ENCODE results near the gene GRIK3.

GRIK3 gene

DNA sequence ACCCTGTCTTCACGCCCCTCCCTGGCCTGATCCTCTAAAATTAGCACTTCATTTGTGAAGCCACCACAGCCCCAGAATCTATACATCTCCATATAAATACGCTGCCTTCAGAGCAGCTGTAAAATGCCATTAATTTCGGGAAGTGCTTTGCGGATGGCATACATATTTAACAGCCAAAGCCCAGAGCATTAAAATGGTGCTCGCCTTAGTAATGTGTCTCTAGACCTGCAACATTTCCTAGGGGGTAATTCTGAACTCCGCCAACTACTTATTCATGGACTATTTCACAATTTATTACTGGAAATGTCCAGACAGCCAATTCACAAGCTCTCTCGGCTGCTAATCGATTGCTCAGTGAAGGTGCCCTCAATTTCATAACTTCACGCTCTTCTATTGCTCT lies 189.4 kb downstream of the GRIK3 start:
- Histone ChIP-seq H3K9ac (ENCODE audit: low read length) (no peak overlapping the region), H3K36me3 (ENCODE audit: control insufficient read depth, insufficient read depth, low read length, severe bottlenecking) (no peaks in the 10 kb centered on the region), H3K27me3 (replicated peaks; ENCODE audit: control insufficient read depth, insufficient read depth, low read length) (peaks cover 22% of the 10 kb centered on the region), H3K4me1 (ENCODE audit: control insufficient read depth, insufficient read depth, low read length) (no peaks in the 10 kb centered on the region), H3K4me3 (ENCODE audit: low read length) (no peak overlapping the region), H3K9me3 (ENCODE audit: control insufficient read depth, low read length) (no peaks in the 10 kb centered on the region)
- DNase-seq (ENCODE audit: low read depth), result no peak

DNA sequence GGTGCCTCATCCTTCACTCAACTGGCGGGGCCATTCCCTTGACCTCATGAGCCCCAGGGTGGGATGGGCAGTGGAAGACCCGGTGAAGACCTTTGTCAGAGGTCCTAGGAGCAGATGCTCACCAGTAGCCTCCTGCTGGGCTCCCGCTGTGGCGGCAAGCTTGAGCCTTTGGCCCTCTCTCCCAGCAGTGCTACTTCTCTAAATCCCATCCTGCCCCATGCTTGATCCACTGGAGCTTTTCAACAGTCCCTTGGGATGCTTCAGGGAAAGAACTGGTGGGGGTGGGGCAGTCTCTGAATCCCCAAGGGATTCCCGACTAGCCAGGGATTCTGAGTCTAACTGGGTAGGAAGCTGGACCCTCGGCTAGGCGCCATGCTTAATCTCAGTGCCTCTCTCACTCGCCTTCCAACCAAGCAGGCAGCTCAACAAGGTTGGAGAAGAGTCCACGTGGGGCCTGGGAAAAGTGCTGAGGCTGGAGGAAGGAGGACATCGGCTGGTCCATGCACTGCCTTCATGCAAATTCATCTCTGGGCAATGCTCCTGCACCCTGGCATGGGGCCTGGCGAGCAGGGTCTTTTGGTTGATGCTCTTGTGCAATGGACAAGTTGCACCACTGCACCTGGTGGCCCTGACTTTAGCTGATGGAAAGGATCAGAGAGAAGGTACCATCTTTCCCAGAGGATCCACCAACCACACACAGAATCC lies 190.3 kb downstream of the GRIK3 start:
- Histone ChIP-seq H3K4me1 (ENCODE audit: control insufficient read depth, insufficient read depth, low read length) (no peaks in the 10 kb centered on the region), H3K36me3 (ENCODE audit: control insufficient read depth, insufficient read depth, low read length, severe bottlenecking) (no peaks in the 10 kb centered on the region), H3K4me3 (ENCODE audit: low read length) (no peak overlapping the region), H3K27me3 (replicated peaks; ENCODE audit: control insufficient read depth, insufficient read depth, low read length) (peaks cover 24% of the 10 kb centered on the region), H3K9ac (ENCODE audit: low read length) (no peak overlapping the region), H3K9me3 (ENCODE audit: control insufficient read depth, low read length) (no peaks in the 10 kb centered on the region)
- DNase-seq (ENCODE audit: low read depth), result no peak

DNA sequence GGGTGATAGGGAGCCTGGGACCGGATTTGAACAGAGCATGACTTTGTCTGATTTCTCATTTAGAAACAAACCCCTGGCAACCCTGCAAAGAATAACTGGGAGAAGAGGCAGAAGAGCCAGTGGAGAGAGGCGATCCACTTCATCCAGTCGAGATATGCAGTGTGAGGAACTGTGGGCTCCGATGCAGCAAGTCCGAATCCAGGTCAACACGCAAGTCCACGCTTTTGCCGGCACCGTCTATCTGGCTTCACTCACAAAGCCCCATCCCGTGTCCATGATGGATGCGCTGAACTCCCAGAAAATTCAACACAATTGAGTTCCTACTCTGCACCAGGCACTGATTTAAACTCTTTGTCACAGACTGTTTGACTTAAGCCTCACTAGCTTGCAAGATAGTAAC lies 191.3 kb downstream of the GRIK3 start:
- Histone ChIP-seq H3K4me1 (ENCODE audit: control insufficient read depth, insufficient read depth, low read length) (no peaks in the 10 kb centered on the region), H3K27me3 (replicated peaks; ENCODE audit: control insufficient read depth, insufficient read depth, low read length) (peaks cover 34% of the 10 kb centered on the region), H3K9me3 (ENCODE audit: control insufficient read depth, low read length) (no peaks in the 10 kb centered on the region), H3K4me3 (ENCODE audit: low read length) (no peak overlapping the region), H3K9ac (ENCODE audit: low read length) (no peak overlapping the region), H3K36me3 (ENCODE audit: control insufficient read depth, insufficient read depth, low read length, severe bottlenecking) (no peaks in the 10 kb centered on the region)
- DNase-seq (ENCODE audit: low read depth), result no peak

DNA sequence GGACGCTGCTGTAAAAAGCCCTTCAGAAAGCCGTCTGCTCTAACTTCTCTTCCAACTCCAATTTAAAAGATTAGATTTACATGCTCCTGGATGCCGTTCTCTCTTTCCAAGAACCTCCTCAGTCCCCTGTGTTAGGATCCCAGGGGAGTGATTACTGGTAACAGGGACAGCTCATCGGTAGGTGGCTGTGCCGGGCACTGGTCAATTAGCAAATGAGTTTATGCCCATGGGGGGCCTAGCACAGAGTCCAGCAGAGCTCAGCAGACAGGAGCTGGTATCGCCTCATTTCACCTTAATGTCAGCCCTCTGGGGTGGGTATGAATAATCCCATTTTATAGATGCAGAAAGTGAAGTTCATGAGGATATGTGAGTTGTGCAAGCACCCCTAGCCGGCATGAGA lies 191.9 kb downstream of the GRIK3 start:
- no peak overlapping the region for H3K4me3 ChIP-seq (ENCODE audit: low read length)
- no peak overlapping the region for H3K9ac ChIP-seq (ENCODE audit: low read length)
- H3K4me1 ChIP-seq (ENCODE audit: control insufficient read depth, insufficient read depth, low read length), result no peaks in the 10 kb centered on the region
- DNase-seq (ENCODE audit: low read depth), result no peak
- H3K9me3 ChIP-seq (ENCODE audit: control insufficient read depth, low read length), result no peaks in the 10 kb centered on the region
- no peaks in the 10 kb centered on the region for H3K36me3 ChIP-seq (ENCODE audit: control insufficient read depth, insufficient read depth, low read length, severe bottlenecking)
- H3K27me3 ChIP-seq (replicated peaks; ENCODE audit: control insufficient read depth, insufficient read depth, low read length), result peaks cover 34% of the 10 kb centered on the region

DNA sequence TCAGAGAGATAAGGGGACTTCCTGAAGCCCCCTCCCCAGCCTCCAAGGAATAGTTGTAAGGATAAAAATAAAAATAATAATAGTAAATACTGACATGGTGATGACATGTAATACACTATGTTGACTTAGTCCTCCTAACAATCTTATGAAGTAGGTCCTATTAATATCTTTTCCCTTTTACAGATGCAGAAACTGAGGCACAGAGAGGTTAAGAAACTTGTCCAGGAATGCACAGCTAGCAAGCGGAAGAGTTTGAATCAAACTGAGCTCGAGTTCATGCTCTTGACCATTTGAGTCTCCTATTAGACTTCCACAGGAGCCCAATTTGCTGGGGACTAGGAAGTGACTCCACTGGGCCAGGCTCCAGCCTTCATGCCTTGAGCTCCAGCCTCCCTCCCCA lies 194.8 kb downstream of the GRIK3 start:
- Histone ChIP-seq H3K36me3 (ENCODE audit: control insufficient read depth, insufficient read depth, low read length, severe bottlenecking) (no peaks in the 10 kb centered on the region), H3K9ac (ENCODE audit: low read length) (no peak overlapping the region)

DNA sequence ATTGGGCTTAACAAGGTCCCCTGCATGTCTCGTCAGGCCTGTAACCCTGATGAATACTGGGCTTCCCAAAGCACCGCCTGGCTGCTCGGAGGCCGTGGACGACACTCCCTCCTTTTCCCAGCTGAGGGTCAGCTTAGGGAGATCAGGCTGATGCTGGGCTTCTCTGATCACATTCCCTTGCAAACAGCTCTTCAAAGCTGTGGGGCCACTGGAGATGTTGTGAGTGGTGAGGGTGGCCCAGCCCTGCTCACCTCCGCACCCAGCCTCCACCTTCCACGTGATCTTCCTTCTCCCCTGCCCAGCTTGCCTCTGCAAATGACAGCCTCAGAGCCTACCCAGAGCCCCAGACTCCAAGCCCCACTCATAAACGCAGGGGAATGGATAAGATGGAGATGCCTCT lies 195.4 kb downstream of the GRIK3 start:
- no peak for DNase-seq (ENCODE audit: low read depth)
- H3K9me3 ChIP-seq (ENCODE audit: control insufficient read depth, low read length), result no peaks in the 10 kb centered on the region
- no peaks in the 10 kb centered on the region for H3K36me3 ChIP-seq (ENCODE audit: control insufficient read depth, insufficient read depth, low read length, severe bottlenecking)
- no peak overlapping the region for H3K9ac ChIP-seq (ENCODE audit: low read length)
- peaks cover 47% of the 10 kb centered on the region for H3K27me3 ChIP-seq (replicated peaks; ENCODE audit: control insufficient read depth, insufficient read depth, low read length)
- no peak overlapping the region for H3K4me3 ChIP-seq (ENCODE audit: low read length)
- no peaks in the 10 kb centered on the region for H3K4me1 ChIP-seq (ENCODE audit: control insufficient read depth, insufficient read depth, low read length)

More for the DNA sequence above, 194.8 kb downstream of the GRIK3 start:
- DNase-seq (ENCODE audit: low read depth), result no peak
- Histone ChIP-seq H3K27me3 (replicated peaks; ENCODE audit: control insufficient read depth, insufficient read depth, low read length) (peaks cover 46% of the 10 kb centered on the region), H3K9me3 (ENCODE audit: control insufficient read depth, low read length) (no peaks in the 10 kb centered on the region), H3K4me3 (ENCODE audit: low read length) (no peak overlapping the region), H3K4me1 (ENCODE audit: control insufficient read depth, insufficient read depth, low read length) (no peaks in the 10 kb centered on the region)

DNA sequence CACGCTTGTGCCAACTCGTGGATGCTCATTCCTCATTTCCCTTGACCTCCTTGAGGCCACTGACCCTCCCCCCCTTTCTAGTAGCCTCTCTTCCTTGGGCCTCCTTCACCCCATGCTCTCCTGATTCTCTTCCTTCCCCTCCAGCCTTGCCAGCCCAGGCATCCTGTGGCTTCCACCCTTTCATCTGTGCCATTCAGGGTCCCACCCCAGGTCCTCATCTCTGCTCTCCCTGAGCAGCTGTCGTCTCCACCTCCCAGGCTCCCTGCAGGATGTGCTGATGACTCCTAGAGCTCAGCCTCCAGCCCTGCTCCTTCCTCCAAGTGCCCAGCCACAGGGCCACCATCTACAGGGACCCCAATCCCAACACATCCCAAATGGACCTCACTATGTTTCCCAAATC lies 197.4 kb downstream of the GRIK3 start:
- H3K9me3 ChIP-seq (ENCODE audit: control insufficient read depth, low read length), result no peaks in the 10 kb centered on the region
- H3K4me1 ChIP-seq (ENCODE audit: control insufficient read depth, insufficient read depth, low read length), result no peaks in the 10 kb centered on the region
- no peak for DNase-seq (ENCODE audit: low read depth)
- H3K9ac ChIP-seq (ENCODE audit: low read length), result no peak overlapping the region
- peaks cover 62% of the 10 kb centered on the region for H3K27me3 ChIP-seq (replicated peaks; ENCODE audit: control insufficient read depth, insufficient read depth, low read length)
- H3K36me3 ChIP-seq (ENCODE audit: control insufficient read depth, insufficient read depth, low read length, severe bottlenecking), result no peaks in the 10 kb centered on the region
- H3K4me3 ChIP-seq (ENCODE audit: low read length), result no peak overlapping the region

DNA sequence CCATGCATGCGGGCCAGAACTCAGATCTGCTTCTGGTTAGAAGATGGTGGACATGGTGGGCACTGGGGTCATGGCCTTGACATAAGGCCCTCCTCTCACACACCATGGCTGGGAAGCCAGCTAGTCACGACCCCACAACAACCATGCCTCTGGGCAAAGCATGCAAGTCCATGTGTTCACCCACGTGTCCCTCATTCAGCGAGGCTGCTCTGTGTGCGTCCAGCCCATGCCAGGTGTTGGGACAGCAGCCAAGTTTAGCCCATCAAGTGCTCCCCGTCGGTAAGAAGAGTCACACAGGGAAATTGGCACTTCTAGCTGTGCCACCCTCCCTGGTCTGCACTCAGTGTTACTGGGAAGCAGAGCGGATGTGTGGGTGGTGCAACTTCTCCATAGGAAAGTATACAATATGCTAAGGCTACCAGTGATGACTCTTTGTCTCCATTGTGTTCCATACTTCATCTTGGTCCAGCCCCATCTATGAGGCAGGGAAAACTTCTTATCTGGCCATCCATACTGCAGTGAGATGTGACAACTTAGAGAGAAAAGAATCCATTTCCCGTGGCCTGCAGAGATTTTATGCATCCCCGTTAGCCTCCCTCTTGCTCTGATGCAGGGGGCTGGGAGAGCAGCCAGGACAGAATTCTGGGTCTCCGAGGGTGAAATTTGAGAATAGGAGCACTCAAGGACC lies 198.0 kb downstream of the GRIK3 start:
- Histone ChIP-seq H3K4me3 (ENCODE audit: low read length) (no peak overlapping the region), H3K9me3 (ENCODE audit: control insufficient read depth, low read length) (no peaks in the 10 kb centered on the region), H3K9ac (ENCODE audit: low read length) (no peak overlapping the region), H3K4me1 (ENCODE audit: control insufficient read depth, insufficient read depth, low read length) (no peaks in the 10 kb centered on the region), H3K27me3 (replicated peaks; ENCODE audit: control insufficient read depth, insufficient read depth, low read length) (peaks cover 63% of the 10 kb centered on the region), H3K36me3 (ENCODE audit: control insufficient read depth, insufficient read depth, low read length, severe bottlenecking) (no peaks in the 10 kb centered on the region)
- DNase-seq (ENCODE audit: low read depth), result no peak

DNA sequence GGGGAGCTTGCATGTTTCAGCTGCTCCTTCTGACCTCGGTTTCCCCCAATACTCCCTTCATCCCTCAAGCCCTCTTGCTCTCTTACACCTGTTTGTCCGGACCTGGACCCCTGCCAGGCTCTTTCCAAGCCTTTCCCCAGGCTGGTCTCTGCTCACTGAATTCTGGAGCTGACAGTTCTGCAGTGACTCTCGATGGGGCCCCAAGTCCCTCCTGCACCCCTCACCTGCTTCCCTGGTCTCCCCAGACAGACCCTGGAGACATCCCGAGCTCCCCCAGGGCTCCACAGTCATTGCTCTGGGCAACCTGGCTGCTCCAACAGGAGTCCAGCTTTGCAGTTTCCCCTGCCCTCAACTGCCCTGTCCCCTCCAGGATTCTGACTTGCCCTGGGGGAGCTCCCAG lies 198.6 kb downstream of the GRIK3 start:
- Histone ChIP-seq H3K4me1 (ENCODE audit: control insufficient read depth, insufficient read depth, low read length) (no peaks in the 10 kb centered on the region), H3K4me3 (ENCODE audit: low read length) (no peak overlapping the region), H3K9me3 (ENCODE audit: control insufficient read depth, low read length) (no peaks in the 10 kb centered on the region), H3K36me3 (ENCODE audit: control insufficient read depth, insufficient read depth, low read length, severe bottlenecking) (no peaks in the 10 kb centered on the region), H3K27me3 (replicated peaks; ENCODE audit: control insufficient read depth, insufficient read depth, low read length) (peaks cover 62% of the 10 kb centered on the region), H3K9ac (ENCODE audit: low read length) (no peak overlapping the region)
- DNase-seq (ENCODE audit: low read depth), result no peak

DNA sequence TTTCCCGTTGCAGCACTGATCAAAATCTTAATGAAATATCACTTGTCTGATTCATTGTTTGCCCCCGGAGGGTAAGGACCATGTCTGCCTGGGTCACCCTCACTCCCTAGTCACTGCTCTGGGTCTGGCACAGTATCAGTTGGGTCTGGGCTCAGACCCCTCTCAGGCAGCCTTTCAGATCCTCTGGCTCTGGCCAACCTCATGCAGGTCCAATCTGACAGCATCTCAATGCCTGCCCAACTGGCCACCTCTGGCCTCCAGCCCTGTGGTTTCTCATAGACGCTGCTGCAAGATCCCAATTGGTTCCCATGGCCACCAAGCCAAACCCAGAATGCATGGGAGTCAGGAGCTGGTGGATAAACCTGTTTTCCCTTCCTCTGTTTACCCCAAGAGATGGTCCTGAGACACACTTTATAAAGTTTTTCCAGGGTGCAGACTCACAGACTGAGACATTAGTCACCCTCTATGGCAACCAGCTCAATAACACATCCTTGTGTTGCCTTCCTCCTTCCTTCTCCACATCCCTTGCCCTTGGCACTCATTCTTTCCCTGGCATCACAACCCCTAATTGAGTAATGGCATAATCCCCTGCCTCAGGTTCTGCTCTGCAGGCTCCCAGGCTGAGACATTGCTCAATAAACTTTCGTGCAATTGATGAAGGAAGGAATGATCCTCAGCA lies 199.2 kb downstream of the GRIK3 start:
- Histone ChIP-seq H3K4me3 (ENCODE audit: low read length) (no peak overlapping the region), H3K9ac (ENCODE audit: low read length) (no peak overlapping the region), H3K9me3 (ENCODE audit: control insufficient read depth, low read length) (no peaks in the 10 kb centered on the region), H3K36me3 (ENCODE audit: control insufficient read depth, insufficient read depth, low read length, severe bottlenecking) (no peaks in the 10 kb centered on the region), H3K4me1 (ENCODE audit: control insufficient read depth, insufficient read depth, low read length) (no peaks in the 10 kb centered on the region), H3K27me3 (replicated peaks; ENCODE audit: control insufficient read depth, insufficient read depth, low read length) (peaks cover 60% of the 10 kb centered on the region)
- no peak for DNase-seq (ENCODE audit: low read depth)

DNA sequence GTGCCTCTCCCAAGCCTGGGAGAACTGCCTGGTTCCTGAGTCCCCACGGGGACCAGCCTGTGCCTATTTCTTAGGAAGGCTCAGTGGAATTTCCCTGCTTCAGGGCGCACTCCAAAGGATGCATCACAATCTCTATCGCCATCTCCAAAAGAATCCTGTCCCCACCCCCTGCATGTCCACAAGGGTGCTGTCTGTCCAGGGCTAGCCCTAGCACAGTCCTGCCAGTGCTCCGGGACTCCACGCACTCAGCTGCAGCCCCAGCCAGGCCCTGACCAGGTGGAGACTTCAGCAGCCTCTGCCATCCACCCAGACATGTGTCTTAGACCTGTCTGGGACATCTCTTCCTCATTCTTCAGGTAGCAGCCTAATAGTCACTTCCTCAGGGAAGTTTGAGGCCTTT lies 199.7 kb downstream of the GRIK3 start:
- H3K9ac ChIP-seq (ENCODE audit: low read length), result no peak overlapping the region
- no peak overlapping the region for H3K4me3 ChIP-seq (ENCODE audit: low read length)
- H3K9me3 ChIP-seq (ENCODE audit: control insufficient read depth, low read length), result no peaks in the 10 kb centered on the region
- H3K4me1 ChIP-seq (ENCODE audit: control insufficient read depth, insufficient read depth, low read length), result no peaks in the 10 kb centered on the region
- H3K27me3 ChIP-seq (replicated peaks; ENCODE audit: control insufficient read depth, insufficient read depth, low read length), result peaks cover 54% of the 10 kb centered on the region
- no peak for DNase-seq (ENCODE audit: low read depth)
- H3K36me3 ChIP-seq (ENCODE audit: control insufficient read depth, insufficient read depth, low read length, severe bottlenecking), result no peaks in the 10 kb centered on the region

Data from adipocyte (in vitro differentiated cells).